GM12891 (cell line): ENCODE measurements around the gene MDC1.
A peak's percentile ranks its signal among the peaks of the same experiment; 100 is the strongest.
"Not testable (repeated sequence)": the region's sequence is repeated elsewhere in the genome, so short reads cannot be mapped to it uniquely, and the experiment has no call there.

Source experiments
- DNase-seq: peaks from one replicate; pipeline ENCODE4 v3.0.0; 2011; ENCODE audit warnings: low spot score; ENCODE audit not compliant: insufficient read length
- FAIRE-seq: peaks from 2 replicates; lab custom pipeline; 2011; peaks lifted over from hg19 to GRCh38; lab: Jason Lieb, UNC
- PAX5 ChIP-seq: IDR thresholded peaks from 2 replicates; pipeline ENCODE4 v1.6.1; 2011; ENCODE audit warnings: low read length, moderate library complexity, mild to moderate bottlenecking; ENCODE audit not compliant: insufficient read depth, severe bottlenecking
- POLR2A ChIP-seq: IDR thresholded peaks from 2 replicates; pipeline ENCODE4 v1.6.1; 2011; ENCODE audit warnings: low read depth, low read length, control low read depth
- POLR2AphosphoS5 ChIP-seq: IDR thresholded peaks from 2 replicates; pipeline ENCODE4 v1.6.1; 2011; ENCODE audit warnings: low read depth, low read length, control low read depth
- POU2F2 ChIP-seq: IDR thresholded peaks from 2 replicates; pipeline ENCODE4 v1.6.1; 2011; ENCODE audit warnings: low read depth, mild to moderate bottlenecking, control low read depth, low read length, moderate library complexity
- SPI1 ChIP-seq: IDR thresholded peaks from 2 replicates; pipeline ENCODE4 v1.6.1; 2011; ENCODE audit warnings: low read depth, low read length, control low read depth
- TAF1 ChIP-seq: IDR thresholded peaks from 2 replicates; pipeline ENCODE4 v1.6.1; 2011; ENCODE audit warnings: low read depth, low read length, control low read depth

MDC1 gene

DNA sequence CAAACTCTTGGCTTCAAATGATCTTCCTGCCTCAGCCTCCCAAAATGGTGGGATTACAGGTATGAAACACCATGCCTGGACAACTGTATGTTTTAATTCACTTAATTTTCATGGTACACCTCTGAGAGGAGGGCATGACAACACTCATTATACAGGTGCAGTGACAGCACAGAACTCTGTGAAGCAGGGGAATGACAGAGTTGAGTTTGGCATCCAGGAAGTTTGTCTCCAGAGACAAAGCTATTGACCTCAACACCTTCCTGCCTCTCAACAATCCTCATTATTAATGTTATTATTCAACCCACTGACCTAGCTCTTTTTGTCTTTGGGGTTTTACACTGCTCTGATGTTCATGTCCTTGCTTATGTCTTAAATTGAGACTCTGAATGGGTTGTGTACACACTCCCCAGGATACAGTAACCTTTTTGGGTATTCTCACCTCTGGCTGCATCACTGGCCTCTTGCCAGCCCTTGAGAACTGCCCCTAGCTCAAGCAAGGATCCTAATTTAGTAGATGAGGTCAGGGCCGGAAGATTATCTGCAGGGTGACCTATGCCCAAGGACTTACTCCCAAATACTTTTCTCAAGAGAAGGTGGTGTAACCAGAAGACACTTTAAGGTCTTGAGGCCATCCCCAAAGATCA, 40.3 kb upstream of the MDC1 start:
- TF ChIP-seq PAX5 (no peak), SPI1 (no peak), TAF1 (no peak), POLR2A (no peak), POU2F2 (no peak), POLR2AphosphoS5 (no peak)
- FAIRE-seq = no peak

DNA sequence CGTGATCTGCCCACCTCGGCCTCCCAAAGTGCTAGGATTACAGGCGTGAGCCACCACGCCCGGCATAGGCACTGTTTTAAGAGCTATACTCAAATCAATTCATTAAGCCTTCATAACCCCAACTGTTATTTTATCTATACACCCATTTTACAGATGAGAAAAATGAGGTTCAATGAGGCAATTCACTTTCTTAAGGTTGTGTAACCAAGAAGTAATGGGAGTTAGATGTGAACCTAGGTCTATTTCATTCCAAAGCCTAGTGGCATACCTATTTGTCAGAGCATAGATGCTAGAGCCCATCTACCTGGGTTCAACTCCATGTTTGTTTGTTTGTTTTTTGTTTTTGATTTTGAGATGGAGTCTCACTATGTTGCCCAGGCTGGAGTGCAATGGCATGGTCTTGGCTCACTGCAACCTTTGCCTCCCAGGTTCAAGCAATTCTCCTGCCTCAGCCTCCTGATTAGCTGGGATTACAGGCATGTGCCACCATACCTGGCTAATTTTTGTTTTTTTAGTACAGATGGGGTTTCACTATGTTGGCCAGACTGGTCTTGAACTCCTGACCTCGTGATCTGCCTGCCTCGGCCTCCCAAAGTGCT, 39.4 kb upstream of the MDC1 start:
- DNase-seq, FAIRE-seq: not testable (repeated sequence)

More for the DNA sequence above, 40.3 kb upstream of the MDC1 start:
- no peak for DNase-seq

DNA sequence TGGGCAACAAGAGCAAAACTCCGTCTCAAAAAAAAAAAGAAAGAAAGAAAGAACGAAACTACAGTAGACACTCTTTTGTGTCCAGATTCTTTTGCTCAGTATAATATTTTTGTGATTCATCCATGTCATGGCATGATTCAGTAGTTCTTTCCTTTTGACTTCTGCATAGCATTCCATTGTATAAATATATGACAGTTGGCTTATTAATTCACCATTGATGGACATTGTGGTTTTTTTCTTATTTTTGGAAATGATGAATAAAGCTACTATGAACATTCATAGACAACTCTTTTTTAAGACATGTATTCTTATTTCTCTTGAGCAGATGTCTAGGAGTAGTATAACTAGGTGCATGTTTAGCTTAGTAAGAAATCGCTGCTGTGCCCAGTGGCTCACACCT, 37.5 kb upstream of the MDC1 start:
- FAIRE-seq = no peak
- no peak for DNase-seq
- no peak for TF ChIP-seq POLR2A
- no peak for TF ChIP-seq PAX5
- no peak for TF ChIP-seq TAF1
- no peak for TF ChIP-seq POLR2AphosphoS5
- no peak for TF ChIP-seq SPI1
- no peak for TF ChIP-seq POU2F2

DNA sequence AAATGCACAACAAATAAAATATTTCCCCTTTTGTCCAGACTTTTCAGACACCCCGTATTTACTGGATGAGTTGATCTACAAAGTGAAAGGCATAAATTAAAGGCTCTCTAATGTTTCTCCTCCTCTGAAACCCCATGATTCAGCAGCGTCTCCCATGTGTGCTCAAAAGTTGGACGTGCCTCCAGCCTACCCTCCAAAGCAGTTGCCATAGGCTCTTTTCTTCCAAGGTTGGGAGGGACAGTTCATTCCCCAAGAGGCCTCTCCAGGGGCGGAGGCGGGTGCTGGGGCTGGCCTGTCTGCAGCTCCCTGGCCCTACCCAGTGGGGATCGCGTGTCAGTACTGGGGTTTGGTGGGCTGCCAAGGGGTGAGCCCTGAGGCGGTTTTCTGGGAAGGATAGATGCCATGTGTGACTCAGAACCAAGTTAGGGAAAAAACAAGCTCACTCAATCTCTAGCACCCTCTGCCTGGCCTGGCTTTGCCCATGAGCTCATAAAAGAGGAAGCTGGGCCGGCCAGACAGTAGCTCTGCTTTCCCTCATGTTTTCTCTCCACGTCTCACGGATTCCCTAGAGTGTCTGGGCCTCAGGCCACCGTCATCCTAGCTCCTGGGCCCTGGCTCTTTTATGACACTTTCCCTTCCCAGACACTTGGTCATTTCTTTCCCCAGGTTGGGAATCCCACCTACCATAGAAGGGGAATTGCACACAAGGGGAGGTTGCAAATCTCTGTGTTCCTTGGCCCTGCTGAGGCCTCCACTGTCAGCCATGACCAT, 35.3 kb upstream of the MDC1 start:
- FAIRE-seq (no peak), DNase-seq (no peak)
- TF ChIP-seq POU2F2 (no peak), SPI1 (peak; percentile 65), POLR2AphosphoS5 (no peak), PAX5 (no peak)

DNA sequence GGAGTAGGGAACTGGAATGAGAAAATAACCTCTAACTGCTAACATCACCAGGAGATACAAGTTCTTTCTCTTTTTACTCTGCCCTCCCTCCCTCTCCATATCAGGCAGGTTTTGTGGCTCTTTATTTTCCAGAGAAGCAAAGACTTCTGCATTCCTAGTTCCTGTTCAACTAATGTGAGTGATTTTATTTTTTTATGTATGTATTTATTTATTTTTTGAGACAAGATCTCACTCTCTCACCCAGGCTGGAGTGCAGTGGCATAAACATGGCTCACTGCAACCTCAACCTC, 33.2 kb upstream of the MDC1 start:
- DNase-seq (no peak), FAIRE-seq (no peak)
- TF ChIP-seq POLR2A = no peak
- no peak for TF ChIP-seq POU2F2
- no peak for TF ChIP-seq POLR2AphosphoS5
- TF ChIP-seq SPI1 = no peak
- no peak for TF ChIP-seq PAX5
- no peak for TF ChIP-seq TAF1

DNA sequence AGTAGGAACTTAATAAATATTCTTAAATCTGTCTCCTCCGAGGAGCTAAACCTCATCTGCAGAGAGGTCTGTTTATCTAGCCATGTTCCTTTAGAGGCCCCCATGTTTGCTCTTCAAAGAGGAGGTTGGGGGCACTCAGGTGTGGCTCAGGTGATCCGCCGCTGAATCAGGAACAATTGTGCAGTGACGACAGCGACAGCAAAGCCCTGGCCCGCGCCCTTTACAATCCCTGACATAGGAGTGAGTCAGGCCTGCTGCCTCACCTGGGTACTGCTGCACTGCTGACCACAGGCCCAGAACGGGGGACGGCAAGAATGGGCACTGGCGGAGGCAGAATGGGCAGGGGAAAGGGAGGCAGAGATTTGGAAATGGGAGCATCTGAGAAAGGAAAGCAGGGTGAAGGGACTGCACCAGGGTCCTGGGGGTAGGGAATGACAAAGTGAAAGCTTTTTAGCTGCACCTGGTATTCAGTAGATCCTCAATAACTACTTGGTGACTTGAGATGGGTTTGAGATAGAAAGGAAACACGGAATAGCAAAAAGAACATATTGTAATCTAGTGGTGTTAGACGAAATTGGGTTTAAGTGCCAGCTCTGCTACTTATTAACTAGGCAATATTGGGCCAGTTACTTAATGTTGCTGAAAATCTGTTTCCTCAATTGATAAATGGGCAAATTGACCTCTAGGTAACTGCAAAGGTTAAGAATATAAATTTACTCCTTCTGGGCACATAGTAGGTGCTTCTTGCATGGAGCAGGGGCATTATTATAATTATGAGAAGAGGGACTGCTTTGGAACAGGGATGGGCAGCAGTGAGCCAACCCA, 32.7 kb upstream of the MDC1 start:
- FAIRE-seq (no peak), DNase-seq (no peak)

DNA sequence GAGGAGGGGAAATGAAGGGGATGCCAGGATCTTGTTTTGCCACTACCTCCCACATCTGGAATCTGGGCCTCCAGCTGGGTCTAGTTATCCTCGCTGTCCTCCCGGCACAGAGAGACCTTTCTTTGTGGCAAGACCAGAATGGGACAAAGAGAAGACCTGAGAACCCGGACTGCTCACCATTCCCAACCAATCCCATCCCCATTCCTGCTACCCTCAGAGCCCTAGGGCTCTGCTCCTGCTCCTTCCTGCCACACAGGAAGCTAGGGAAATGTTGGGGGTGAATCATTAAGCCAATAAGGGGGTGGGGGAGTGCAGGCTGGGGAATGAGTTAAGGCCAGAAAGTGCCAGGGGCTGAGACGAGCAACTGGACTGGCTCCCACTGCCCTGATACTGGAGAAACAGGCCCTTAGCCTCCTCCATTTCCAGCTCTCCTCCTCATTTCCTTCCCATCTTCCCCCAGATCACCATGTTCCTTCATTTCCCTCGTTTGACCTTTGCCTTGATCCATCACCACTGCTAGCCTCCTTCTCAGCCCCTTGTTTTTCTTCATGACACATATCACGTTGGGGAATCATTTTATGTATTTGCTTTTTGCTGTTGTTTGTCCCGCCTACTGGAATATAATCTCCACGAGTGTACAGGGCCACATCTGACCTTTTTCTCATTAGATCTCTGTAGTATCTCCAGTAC, 31.9 kb upstream of the MDC1 start:
- DNase-seq = no peak
- no peak for FAIRE-seq
- no peak for TF ChIP-seq POU2F2
- TF ChIP-seq PAX5 = no peak
- no peak for TF ChIP-seq SPI1
- TF ChIP-seq POLR2AphosphoS5 = no peak
- no peak for TF ChIP-seq TAF1
- no peak for TF ChIP-seq POLR2A

More for the DNA sequence above, 32.7 kb upstream of the MDC1 start:
- no peak for TF ChIP-seq POLR2AphosphoS5
- TF ChIP-seq POLR2A = no peak
- no peak for TF ChIP-seq SPI1
- TF ChIP-seq TAF1 = no peak
- no peak for TF ChIP-seq PAX5
- TF ChIP-seq POU2F2 = no peak

DNA sequence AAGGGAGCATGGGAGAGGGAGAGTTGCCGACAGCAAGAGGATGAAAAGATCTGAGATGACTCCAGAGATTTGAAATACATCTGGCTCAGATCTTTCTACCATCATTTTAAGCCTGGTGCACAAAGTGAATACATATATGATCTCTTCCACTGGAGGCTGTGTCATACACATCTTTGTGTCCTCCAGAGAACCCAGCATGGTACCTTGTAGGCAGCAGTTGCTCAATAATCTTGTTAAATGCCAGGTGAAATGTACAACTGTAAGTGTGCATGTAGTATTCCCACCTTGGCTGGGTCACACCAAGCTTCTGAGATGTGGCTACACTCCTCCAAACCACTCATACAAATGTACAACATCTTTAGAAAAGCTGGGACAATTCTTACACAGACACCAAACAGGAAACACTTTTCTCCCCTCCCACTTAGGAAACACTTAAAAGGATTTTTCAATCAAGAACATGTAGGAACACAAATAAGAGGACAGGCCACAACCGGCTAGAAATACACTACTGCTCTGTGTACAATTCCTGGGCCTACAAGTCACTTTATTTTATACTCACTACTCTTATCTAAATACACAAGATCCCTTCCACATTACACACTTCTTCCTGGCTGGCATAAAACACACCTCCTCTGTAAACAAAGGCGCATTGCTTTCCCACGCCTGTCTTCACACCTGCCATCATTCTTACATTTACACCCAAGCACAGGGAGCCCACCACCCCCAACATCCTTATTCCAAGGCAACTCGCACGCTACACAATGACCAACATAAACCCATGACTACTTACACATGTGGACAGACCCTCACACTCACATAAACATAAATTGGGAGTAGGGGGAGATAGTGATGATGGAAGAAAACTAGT, 31.1 kb upstream of the MDC1 start:
- TF ChIP-seq PAX5 (no peak), POLR2A (no peak), TAF1 (no peak), SPI1 (no peak)
- DNase-seq = no peak
- no peak for FAIRE-seq

DNA sequence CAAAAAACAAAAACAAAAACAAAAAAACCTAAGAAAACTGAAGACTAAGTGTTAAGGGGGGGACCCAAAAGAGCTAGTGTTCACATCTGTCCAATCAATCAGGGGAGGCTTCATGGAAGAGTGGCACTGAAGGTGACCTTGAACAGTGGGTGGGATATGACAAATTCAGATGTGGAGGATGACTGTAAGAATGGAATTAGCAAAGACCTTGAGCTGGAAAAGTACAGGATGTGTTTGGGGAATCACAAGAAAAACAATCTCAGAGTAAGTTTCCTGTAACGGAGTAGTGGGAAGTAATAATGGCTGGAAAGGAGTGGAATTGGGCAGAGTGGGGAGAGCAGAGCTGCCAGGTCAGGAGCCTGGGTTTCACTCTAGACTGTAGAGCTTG, 30.2 kb upstream of the MDC1 start:
- no peak for FAIRE-seq
- no peak for DNase-seq
- no peak for TF ChIP-seq TAF1
- TF ChIP-seq SPI1 = no peak
- no peak for TF ChIP-seq POLR2AphosphoS5
